GM03348 (cell line): ENCODE data around the gene PTPRK.
A peak's percentile ranks its signal among the peaks of the same experiment; 100 is the strongest.

Experiments used
- DNase-seq: peaks from one replicate; pipeline ENCODE4 v3.0.0; 2012; ENCODE audit warnings: low spot score

PTPRK gene

DNA sequence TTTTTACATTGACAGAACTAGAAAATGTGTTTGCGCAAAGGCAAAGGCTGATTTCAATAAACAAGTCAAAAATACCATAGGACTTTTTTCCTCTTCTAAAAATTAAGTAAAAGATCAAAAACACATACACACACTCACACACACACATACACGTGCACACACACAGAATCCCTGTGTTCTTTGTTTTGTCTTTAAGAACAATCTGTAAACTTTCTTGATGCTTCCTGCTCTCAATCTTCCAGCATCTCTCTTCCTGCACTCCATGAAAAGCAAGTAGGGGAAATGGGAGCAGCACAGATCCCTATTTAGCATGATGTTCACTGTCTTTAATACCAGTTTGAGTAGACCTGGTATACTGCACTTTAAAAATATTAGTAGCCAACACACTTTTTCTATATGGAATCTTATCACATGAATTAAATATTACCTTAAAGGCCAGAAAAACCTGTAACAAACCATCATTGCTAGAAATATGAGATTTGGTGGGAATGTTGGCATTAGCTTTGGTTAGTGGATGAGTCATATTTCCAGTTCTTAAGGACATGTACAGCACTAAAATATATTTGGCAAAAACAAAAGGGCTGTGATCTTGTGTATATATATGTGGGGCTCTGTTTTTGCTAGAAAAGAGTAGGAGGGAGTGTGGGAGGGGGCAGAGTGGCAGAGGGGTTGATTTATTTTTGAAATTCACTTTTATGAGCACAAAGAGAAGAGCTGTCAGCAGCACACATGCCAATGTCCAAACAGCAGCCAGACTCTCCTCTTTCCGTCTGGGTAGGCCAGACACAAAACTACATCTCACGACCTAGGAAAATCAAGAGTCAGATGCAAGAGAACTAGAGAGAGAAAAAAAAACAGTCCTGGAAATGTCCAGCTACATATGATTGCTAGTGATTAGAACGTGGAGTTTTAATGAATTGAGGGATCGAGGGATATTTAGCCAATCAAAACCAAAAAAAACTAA is 4.6 kb downstream of the PTPRK start:
- peak; percentile 20 for DNase-seq

GRCh38 chr6:128513878-128514277 is 6.5 kb downstream of the PTPRK start:
- DNase-seq = no peak

- DNase-seq = no peak
These were observed 8.1 kb downstream of the PTPRK start for GRCh38 chr6:128512296-128512695.

GRCh38 chr6:128511506-128511905 is 8.9 kb downstream of the PTPRK start:
- no peak for DNase-seq

GRCh38 chr6:128509709-128510108 is 10.7 kb downstream of the PTPRK start:
- no peak for DNase-seq

DNA sequence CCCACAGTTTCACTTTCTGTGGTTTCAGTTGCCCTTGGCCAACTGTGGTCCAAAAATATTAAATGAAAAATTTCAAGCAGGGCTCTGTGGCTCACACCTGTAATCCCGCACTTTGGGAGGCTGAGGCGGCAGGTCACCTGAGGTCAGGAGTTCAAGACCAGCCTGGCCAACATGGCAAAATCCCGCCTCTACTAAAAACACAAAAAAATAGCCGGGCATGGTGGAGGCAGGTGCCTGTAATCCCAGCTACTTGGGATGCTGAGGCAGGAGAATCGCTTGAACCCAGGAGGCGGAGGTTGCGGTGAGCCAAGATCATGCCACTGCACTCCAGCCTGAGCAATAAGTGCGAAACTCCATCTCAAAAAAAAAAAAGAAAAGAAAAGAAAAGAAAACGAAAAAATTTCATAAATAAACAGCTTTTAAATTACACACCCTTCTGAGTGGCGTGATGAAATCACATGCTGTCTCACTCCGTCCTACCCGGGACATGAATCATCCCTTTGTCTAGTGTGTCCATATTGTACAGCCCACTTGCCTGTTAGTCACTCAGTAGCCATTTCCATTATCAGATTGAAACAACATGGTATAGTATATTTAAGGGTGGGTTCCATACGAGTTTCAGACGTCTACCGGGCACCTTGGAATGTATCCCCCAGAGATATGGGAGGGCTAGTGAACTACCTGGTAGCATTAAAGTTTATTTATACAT is 11.7 kb downstream of the PTPRK start:
- peak; percentile 76 for DNase-seq

- peak; percentile 19 for DNase-seq
These were observed 12.8 kb downstream of the PTPRK start for GRCh38 chr6:128507337-128508310.

DNA sequence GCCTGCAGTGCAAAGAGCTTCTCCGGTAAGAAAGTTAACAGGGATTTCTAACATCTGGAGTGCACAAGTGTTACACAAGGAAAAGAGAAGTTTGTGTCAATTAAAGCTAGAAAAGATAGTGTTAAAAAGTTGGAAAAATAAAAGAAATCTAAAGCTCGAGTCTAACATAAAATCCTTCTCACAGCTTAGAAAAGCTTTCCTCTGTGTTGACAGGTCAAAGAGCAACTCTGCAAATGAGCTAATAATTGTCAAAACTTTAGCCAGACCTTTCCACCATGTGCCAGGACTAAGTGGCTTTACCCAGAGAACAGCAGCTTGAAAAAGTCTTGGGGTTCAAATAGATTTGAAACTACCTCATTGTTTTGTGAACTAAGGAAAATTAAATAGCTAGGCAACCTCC is 14.8 kb downstream of the PTPRK start:
- no peak for DNase-seq

DNA sequence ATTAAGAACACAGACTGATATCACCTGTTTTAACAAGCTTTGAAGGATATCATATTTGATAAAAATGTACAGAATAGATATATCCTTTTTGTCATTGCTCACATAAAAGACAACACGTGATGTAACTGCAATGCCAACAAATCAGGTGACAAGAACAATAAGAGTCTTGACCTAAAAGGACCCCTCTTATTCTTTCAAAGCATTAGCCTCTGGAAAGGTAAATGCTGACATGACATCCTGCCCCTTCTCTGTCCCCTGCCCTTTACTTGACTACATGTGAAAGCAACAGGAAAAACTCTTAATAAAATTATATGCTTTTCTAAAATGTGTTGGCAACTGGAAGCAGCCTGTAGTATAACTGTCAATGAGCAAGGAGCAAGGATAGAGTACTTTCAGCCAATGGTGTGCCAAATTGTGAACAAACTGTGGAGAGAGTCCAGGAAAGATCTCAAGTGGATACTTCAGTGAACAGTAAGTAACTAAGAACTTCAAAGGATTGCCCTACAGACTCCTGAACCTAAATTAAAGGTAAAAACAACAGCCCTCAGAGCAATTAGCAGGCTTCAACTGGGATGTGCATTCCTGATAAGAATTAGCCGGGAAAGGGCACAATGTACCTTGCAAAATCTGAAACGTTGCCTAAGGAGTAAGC is 16.3 kb downstream of the PTPRK start:
- DNase-seq = no peak

DNA sequence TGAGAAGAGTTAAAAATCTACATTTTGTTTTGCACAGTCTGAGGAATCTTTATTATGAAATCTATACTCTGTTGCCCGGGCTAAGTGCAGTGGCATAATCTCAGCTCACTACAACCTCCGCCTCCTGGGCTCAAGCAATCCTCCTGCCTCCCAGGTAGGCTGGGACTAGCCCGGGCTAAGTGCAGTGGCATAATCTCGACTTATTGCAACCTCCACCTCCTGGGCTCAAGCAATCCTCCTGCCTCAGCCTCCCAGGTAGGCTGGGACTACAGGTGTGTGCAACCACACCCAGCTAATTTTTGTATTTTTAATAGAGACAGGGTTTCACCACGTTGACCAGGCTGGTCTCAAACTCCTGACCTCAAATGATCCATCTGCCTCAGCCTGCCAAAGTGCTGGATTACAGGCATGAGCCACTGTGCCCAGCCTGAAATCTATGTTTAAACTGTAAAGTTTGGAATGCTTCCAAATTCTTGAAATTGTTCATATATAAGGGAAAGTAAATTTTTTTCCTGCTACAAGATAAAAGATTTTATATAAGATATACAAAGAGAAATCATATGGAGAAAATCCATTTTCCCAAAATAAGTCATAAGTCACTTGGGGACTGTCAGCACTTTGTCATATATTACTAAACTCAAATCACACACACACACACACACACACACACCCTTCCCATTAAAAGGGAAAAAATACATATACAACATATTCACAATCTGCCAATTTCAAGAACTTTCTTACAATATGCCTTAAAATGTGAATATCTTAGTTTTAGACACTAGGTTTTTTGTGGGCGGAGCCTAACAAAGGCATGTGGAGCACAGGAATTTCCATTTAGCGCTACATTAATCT is 19.4 kb downstream of the PTPRK start:
- no peak for DNase-seq

DNA sequence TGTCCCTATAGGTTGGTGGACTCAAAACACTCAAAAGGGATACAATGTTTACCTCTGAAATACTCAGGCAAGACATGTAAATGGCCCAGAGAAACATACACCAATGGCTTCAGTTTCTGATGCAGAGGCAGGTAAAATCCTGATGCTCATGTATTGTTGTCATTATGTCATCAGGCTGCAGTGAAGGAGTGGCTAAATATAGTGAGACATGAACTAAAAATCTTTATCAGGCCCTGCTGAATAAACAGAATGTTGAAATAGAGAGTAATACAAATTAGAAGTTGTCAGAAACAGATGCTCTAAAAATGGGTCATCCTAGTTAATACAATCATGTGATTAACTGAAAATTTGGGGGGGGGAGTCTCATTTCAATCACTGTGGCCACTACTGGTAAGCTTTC is 20.4 kb downstream of the PTPRK start:
- peak; percentile 17 for DNase-seq

DNA sequence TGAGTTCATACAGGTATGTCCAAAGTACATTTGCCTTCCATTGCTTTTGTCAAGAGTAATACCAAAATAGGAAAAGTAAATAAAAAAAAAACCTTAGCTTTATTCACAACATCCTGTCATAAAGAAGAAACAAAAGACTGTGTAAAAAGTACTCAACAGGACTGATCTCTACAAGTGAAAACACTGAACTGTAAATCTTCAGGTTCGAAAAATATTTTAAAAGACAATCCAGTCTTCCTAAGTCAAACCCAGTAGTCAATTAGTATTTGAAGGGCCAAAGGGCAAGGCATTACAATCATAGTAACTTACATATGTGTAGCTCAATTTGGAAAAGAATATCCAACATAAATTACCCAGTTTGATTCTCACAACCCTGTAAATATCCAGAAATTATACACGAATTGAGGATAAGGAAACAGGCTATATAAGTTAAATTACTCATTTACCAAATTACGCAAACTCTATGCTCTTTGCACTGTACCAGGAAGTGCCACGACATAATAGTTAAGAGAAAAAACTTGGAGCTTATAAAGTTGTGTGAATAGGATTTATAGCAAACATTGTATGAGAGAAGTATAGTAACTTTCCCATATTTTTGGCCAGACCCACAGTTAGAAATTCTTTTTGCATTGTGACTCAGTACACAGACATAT is 21.2 kb downstream of the PTPRK start:
- no peak for DNase-seq

DNA sequence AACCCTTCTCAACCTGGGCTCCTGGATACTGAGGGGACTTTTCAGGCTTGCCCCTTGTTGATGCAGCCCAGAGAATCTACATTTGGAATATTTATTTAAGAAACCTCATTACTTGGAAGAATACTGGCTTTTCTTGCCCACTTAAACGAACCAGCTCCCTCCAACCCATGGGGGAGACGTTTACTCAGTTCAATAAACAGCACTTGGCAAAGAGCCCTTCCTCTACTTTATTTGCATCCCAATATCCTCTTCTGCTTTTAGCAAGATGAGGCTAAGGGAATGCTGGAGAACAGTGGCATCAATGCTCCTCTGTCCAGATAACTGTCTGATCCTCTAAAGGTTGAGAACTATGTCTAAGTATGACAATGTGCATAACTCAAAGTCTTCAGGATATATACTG is 22.2 kb downstream of the PTPRK start:
- no peak for DNase-seq

GRCh38 chr6:128495536-128496333 is 24.7 kb downstream of the PTPRK start:
- no peak for DNase-seq

- DNase-seq = no peak
These were observed 26.0 kb downstream of the PTPRK start for GRCh38 chr6:128494440-128494839.

DNA sequence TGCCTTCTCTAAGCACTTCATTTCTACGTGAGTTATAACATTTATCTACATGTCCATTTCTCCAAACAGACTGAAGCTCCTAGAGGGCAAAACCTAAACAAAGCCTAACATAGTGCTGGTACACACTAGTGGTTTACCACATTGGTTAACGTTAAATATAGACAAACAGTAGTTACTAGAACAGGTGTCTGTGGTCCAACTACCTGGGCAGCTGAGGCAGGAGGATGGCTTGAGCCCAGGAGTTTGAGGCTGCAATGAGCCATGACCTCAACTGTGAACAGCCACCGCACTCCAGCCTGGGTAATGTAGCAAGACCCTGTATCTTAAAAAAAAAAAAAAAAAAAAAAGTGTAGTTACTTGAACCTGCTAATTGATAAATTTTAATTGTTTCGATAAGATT is 26.5 kb downstream of the PTPRK start:
- no peak for DNase-seq

DNA sequence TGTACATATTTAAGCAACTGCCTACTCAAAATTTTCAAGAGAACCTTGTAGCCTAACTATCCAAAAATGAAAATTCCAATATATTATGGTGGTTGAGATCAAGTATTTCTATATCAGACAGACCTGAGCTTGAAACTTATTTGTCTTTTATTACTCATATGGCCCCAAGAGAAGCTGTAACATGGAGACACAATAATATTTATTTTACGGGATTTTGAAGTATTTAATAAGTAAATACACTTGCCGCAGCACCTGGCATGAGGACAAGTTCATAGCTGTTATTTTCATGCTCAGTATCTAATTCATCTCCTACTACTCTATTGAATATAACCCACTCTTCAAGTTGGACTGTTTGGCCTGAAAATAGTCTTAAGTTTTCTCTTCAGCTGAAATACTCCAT is 28.0 kb downstream of the PTPRK start:
- no peak for DNase-seq

DNA sequence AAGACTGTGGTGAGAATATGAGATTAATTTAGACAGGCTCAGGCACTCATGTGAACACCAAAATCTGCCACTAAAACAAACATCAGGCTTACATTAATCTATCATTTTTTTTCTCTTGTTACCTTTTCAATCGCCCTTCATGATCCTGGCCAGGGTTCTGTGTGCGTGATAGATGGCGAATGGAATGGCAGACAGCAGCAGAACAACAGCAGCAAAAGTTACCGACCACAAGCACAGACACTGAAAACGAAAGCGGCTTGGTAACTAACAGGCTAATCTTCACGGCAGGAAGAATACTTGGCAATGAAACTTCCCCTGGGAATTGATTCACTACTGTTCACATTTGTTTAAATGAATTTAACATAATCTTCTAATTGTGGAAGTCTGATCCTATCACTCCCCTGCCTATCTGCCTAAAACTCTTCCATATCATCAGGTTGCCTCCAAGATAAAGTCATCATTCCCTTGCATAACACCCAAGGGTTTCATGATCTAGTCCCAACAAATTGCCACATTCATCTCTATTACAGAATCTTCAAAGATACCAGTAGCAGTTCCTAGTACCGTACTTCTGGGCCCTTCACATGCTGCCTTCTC is 28.7 kb downstream of the PTPRK start:
- peak; percentile 19 for DNase-seq

GRCh38 chr6:128491100-128491581 is 29.3 kb downstream of the PTPRK start:
- DNase-seq = no peak
